NCI-H524 (cell line): ENCODE measurements around the gene KANK2.
"Not testable (repeated sequence)": the region's sequence is repeated elsewhere in the genome, so short reads cannot be mapped to it uniquely, and the experiment has no call there.

Experiments
- DNase-seq, 2 experiments: peaks; one replicate each; lab custom pipeline; 2025; lab: John Stamatoyannopoulos, UW

The KANK2 gene

DNA sequence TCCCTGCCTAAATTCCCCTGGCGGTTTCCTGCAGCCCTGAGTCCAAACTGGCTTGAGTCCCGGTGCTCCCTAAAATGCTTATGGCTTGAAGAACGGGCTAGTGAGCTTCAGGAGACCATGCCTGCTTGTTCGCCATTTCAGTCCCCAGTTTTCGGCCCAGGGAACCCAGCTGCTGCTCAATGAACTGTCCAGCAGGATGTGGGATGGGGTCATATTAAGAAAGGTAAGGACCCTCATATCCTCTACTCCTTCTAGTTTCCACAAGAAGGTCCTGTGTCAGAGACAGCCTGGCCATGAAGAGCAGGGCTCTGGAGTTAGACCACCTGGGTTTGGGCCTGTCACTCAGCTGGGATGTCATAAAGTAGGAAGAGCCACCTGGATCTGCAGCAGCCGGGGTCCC, 24.8 kb downstream of the KANK2 start:
- no peak for DNase-seq

DNA sequence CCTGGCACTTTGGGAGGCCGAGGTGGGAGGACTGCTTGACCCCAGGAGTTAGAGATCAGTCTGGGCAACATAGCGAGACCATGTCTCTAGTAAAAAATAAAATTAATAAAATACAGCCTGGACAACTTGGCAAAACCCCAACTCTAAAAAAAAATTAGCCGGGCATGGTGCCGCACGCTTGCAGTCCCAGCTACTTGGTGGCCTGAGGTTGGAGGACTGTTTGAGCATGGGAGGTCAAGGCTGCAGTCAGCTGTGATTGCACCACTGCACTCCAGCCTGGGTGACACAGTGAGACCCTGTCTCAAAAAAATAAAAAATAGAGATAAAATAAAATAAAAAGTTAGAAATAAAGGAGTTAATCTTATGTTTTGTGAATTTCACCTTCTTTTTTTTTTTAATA, 26.2 kb downstream of the KANK2 start:
- DNase-seq, result no peak

DNA sequence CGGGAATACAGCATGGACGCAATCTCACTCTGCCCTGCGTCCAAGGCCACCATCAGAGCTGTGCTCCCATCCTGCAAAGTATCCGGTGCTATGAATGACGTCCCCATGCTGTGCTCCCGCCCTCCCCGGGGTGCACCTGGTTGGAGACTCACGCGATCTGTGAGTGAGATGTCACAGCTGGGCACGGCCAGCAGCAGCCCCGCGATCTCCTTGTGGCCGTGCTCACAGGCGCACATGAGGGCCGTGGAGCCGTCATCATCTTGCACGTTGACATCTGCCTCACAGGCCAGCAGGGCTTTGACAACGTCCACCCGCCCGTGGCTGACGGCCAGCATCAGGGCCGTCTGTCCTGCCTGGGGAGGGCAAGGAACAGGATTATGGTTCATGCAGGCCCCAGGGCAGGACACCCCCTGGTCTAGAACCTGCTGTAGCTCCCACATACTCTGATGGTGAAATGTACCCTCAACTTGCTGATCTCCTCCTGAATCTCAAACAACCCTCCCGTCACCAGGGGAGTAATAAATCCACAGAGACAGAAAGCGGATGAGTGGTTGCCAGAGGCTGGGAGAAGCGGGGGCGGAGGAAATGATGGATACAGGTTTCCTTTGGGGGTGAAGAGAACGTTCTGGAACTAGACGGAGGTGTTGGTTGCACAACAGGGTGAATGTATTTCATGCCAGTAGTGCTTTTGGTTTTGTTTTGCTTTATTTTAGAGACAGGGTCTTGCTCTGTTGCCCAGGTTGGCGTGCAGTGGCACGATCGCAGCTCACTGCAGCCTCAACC, 27.3 kb downstream of the KANK2 start:
- no peak for DNase-seq

DNA sequence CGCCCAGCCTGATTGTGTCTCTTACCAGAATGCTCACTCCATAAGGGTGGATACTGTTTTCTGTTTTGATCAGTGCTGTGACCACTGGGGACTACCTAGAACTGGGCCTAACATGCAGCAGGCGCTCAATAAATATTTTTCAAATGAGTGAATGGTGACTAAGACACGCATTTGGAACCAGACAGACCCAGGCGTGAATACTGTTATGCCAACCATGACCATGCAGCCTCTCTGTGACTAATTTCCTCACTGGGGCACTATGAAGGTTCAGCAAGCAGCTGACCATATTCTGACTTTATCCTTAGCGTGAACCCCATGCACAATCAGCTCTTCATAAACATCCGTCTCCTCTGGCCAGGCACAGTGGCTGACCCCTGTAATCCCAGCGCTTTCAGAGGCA, 28.8 kb downstream of the KANK2 start:
- no peak for DNase-seq

DNA sequence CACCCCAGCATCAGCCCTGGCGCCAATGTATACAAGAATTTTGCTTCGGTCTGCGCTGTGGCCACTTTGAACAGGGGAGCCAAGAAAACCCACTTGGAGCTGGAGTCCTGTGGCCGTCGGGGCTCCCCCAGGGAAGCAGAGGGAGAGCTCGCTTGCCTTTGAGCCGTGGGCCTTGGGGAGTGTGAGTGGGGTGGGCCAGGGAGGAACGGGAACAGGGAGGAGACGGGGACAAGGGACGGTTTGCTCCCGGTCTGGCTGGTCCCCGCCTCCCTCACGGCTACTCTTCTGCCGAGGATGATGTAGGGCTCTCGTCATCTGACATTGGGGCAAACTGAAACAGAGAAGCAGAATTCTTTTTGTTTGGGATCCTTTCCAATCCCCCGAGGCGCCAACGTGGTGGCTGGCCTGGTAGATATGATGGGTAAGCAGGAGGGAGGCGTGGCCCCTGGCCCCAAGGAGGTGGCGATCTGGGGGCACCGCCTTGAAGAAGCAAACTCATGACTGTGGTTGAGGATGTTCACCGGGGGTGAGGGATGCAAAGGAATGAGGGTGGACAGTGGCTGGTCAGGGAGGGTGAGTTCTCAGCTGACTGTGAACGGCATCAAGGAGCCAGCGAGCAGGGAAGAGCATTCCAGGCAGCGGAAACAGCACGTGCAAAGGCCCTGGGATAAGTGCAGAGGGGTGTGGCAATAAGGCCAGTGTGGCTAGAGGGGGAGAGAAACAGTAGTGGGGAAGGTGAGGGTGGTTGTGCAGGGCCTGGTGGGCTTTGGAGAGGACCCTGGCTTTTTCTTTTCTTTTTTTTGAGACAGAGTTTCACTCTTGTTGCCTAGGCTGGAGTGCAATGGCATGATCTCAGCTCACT, 30.8 kb downstream of the KANK2 start:
- no peak for DNase-seq

DNA sequence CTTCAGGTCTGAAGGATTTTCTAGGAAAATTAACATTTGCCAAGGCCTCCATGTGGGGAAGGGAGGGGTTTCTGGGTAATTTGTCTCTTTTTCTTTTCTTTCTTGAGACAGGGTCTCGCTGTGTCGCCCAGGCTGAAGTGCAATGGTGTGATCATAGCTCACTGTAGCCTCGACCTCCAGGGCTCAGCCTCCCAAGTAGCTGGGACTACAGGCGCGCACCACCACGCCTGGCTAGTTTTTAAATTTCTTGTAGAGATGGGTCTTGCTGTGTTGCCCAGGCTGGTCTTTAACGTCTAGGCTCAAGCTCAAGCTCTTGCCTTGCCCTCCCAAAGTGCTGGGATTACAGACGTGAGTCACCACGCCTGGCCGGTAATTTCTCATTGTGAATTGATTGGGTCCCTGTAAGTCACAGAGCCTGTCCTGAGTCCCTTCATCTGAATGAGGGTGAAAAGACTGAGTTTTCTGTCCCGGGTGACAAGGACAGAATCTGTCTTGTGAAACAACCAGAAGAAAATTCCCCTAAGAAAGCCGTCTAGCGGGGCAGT, 31.8 kb downstream of the KANK2 start:
- DNase-seq, result no peak

DNA sequence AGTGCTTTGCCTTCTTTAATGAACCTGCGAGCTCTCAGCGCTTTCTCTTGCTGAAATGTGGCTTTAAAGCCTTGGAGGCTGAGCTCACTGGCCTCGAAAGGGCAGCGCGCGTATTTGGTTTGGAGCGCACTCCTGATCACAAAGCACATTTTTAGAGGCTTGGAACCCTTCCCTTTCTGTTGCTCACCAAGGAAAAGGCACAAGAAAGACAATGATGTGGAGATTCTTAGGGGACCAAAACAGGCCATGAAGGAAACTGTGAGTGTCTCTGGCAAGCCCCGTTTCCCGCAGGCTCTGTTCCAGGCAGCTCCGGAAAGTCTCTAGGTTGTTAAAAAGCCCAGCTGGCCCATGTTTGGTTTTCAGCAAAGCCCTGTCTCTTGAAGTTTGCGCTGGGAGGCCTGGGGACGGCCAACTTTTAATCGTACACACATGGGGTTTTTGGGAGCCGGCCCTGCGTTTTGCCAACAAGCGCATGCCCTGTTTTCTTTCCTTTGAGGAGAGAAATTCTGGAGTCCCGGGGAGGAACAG, 32.4 kb downstream of the KANK2 start:
- no peak for DNase-seq

DNA sequence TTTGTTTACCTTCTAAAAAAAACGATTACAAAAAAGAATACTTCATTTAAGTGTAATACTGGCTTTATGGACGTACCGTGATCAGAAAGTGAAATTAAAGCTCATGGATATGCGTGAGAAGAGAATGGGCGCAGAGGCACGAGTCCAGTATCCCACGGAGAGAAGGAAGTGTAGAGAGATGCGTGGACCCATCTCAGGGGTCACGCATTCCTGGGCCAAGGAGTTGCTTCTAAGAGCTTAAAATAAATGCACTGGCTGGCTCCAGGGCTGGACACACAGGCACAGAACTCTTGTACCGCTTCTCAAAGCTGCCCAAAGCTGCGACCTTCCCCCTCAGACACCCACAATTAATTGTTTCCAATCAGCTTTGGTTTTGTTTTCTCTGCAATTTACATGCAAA, 33.0 kb downstream of the KANK2 start:
- no peak for DNase-seq

DNA sequence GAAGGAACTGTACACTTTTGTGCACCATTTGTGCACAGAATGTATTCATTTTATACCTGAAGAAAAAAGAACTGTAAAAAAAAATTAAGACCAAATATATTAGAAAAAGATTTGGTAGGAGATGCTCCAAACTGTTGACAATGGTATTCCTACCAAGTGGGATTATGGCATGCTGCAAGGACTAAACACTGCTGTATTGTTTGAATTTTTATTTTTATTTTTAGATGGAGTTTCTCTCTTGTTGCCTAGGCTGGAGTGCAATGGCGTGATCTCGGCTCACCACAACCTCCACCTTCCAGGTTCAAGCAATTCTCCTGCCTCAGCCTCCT, 36.9 kb downstream of the KANK2 start:
- DNase-seq, result not testable (repeated sequence)

DNA sequence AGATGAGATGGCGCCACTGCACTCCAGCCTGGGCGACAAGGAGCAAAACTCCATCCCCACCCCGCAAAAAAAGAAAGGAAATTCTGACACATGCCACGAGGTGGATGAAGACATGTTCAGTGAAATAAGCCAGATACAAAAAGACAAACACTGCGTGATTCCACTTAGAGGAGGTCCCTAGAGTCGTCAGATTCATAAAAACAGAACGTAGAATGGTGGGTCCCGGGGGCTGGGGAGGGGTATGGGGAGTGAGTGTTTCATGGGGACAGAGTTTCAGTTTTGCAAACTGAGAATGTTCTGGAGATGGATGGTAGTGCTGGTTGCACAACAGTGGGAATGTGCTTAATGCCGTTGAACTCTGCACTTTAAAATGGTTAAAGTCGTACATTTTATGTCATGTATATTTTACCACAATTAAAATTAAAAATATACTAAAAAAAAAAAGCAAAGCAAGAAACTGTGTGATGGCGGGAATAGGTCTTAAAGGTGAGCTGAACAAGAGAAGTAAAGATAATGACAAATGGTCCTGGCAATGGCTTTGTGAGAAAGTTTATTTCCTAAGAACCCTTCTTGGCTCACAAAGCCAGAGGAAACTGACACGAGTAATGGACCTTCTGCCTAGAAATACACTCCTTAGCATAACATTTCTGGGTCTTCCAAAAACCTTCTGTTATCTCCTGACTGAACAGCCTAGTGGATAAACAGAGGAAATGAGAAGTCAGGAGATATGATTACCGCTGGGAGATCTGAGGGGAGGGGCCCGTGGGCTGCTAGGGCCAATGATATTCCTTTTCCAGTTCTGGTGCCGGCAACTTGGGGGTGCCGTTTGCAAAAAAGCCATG, 37.5 kb downstream of the KANK2 start:
- no peak for DNase-seq

DNA sequence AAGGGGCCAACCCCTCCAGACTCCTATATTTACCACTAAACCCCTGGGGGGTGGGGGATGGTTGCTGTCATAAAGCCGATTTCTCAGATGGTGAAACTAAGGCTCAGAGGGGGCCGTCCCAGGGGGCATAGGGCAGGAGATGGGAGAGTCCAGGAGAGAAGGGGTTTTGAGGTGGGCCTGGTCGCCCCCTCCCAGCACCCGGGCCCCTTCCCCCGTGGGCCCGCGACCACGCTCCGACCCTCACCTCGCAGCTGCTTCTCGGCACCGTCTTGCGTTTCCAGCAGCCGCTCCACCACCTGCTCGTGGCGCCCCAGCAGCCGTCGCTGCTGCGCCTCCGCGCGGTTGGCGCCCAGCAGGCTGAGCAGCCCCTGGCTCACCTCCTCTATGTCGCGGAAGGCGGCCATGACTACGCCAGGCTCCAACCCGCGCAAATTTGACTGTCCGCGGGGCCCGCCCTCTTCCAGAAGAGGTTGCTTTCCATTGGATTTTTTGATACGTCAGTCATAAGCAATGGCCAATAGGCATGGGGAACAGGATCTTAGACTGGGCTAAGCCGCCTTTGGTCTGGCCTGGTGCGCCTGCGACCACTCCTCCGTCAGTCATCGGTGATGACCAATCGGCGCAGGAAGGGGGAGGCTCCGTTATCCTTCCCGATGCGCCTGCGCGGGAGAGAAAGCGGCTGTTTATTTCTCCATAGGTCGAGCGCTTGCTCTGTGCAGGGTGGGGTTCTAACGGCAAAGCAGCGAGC, 41.8 kb downstream of the KANK2 start, which contains the start of gene SPC24:
TSS of gene SPC24 (minus strand) at position 410 of the 748 bp plus-strand sequence. CDS start at position 404, 6 bp downstream.
- DNase-seq, result peak; percentile 97 to 99

DNA sequence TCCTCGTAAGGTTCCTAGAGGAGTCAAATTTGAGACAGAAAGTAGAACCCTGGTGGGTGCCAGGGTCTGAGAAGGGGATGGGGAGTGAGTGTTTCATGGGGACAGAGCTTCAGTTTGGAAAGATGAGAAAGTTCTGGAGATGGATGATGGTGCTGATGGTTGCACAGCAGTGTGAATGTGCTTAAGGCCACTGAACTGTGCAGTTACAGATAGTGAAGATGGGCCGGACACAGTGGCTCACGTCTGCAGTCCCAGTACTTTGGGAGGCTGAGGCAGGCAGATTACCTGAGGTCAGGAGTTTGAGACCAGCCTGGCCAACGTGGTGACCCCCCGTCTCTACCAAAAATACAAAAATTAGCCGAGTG, 42.7 kb downstream of the KANK2 start:
- no peak for DNase-seq

DNA sequence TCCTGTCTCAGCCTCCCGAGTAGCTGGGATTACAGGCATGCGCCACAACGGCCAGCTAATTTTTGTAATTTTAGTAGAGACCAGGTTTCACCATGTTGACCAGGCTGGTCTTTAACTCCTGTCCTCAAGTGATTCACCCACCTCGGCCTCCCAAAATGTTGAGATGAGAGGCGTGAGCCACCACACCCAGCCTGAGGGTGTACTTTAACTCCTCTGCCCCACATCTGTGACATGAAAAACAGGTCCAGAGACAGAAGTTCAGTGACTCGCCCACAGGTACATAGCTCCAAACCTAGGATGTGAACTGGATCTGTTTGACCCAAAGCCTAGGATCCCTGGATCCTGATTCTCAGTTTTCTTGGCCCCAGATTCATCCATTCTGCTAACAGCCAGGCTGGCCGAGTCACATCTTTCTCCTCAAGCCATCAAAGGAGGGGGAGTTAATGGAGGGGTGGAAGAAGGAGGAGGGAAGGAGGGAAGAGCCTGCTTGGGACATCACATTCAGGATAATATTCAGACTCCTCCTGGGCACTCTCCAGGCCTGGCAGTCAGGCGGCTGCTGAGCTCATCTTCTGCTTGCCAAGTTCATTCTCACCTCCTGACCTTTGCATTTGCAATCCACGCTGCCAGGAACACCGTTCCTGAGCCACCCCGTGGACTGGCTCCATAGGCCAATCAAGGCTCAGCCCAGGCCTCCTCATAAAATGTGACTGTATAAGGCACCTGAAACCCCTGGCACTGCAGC, 44.9 kb downstream of the KANK2 start:
- no peak for DNase-seq

DNA sequence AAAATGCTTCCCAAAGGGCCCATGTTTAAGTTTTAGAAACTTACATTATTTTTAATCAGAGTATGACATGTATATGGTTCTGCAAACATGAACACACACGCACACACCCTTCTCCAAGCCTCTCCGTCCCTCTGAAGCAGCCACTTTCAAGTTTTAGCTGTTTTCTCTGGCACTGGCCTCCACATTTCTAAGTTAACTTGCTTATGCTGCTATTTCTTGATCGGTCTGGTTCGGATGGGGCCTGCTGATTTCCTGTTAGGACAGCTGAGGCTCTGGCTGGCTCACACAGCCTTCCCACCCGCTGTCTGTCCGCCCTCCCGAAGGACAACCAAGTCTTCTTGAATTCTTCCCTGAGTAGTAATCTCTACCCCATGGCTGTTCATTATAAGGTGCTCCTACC, 46.2 kb downstream of the KANK2 start:
- DNase-seq, result no peak

DNA sequence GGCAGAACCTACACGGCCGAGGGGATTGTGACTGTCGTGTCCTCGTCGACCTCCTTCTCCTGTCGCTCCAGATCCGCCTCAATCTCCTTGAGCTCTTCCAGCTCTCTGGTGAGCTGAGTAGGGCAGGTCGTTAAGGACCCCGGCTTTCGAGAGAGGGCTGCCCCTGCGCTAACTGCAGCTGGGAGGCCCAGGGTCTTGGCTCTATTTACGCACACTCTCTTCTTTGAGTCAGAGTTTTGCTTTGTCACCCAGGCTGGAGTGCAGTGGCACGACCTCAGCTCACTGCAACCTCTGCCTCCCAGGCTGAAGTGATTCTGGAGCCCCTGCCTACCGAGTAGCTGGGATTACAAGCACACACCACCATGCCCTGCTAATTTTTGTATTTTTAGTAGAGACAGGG, 49.3 kb downstream of the KANK2 start:
- no peak for DNase-seq

DNA sequence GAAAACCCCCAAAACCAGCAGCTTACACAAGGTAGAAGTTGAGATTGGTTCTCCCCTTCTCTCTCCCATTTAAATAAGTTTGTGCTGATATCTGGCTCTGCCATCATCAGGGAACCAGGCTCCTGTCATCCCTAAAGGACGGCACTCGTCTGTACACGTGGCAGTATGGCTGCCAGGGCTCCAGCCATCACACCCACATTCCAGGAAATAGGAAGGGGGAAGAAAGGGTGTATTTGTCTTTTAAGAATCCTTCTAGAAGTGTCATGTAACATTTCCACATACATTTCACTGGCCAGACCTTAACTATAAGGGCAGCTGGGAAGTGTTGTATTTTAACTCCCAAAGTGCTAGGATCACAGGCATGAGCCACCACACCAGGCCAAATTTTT, 51.8 kb downstream of the KANK2 start:
- DNase-seq, result no peak

DNA sequence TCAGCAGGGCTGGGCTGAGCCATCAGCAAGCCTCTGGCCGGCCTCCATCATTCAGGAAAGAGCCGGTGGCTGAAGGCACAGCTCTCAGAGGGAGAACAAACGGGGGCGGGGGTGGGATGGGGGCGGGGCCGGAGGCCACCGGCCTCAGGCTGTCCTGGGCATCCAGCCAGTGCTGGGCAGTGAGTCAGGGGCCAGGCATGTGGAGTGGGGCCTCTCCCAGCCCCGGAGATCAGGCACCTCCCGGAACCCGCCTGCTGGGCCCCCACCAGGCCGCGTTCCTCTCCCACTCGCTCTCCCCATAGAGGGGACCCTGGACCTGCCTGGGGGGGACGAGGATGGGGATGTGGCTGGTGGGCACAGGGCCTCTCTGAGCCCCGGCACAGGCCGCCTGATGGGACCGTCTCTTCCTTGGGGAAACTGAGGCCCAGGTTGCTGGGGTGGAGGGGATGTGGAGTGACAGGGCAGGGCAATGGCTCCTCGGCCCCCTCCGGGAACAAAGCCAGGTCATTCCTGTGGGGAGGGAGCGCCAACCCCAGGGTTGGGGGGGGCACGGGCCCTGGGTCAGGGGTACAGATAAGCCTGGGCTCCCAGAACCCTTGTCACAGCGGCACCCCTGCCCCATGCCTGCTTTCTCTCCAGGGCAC, 54.7 kb downstream of the KANK2 start:
- DNase-seq, result no peak

DNA sequence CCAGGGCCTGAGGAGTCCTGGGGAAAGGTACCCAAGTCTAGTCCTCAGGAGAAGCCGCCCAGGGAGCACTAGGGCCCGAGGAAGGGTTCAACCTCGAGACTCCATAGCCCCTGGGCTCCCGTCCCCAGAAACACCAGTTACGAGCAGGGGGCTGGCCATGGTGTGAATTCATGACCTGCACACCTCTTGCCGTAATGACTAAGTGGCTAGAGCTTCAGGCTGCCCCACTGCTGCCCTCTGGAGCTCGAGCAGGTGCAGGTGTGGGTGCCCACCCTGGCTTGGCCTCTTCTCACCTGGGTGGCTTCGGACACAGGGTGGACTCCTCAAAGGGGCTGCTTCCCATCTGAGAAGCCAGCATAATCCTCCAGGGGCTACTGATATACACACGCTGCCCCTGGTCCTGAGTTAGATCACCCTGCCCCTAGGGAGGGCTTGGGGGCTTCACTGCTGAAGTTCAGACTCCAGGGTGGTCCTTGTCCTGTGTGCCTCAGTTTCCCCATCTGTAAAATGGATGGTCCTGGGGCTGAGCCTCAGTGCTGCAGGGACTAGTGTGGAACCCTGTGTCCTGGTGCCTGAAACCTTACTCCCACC, 55.3 kb downstream of the KANK2 start:
- DNase-seq, result no peak

DNA sequence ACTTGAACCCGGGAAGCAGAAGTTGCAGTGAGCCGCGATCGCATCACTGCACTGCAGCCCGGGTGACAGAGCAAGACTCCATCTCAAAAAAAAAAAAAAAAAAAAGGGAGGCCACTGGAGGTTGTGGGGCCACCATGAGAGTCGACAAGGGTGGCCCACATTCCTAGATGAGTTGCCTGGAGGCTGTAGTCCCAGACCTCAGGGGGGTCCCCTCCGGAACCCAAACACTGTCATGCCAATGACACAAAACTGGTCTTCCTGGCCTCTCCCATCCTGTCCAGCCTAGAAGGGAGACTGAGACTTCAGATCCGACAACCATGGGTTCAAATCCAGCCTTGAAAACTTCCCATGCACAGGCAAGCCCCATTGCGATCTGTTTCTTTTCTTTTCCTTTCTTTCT, 56.4 kb downstream of the KANK2 start:
- DNase-seq, result no peak
